GM23248 (cell line): ENCODE results near the gene DHX38. TPM values are rescaled to one million over a fixed set of nuclear protein-coding genes. Genes with fewer than 3 reads are reported as not detected.

Experiments
- DNase-seq: peaks from one replicate; pipeline ENCODE4 v3.0.0-alpha.2; 2015
- H2AFZ ChIP-seq: fragments of 200-600 bp; sonication (generic); 2 replicates; pipeline ENCODE4 v1.6.1; 2016; ENCODE audit warnings: antibody characterized with exemption
- H3F3A ChIP-seq: fragments of 200-600 bp; sonication (generic); 2 replicates; pipeline ENCODE4 v1.6.1; 2016; ENCODE audit warnings: mild to moderate bottlenecking, antibody characterized with exemption, mixed run types; ENCODE audit not compliant: insufficient read depth
- H3K27ac ChIP-seq: fragments of 200-600 bp; sonication (generic); 2 replicates; pipeline ENCODE4 v1.5.1; 2016; ENCODE audit warnings: mild to moderate bottlenecking
- H3K27me3 ChIP-seq: fragments of 200-600 bp; sonication (generic); replicated peaks from 2 replicates; pipeline ENCODE4 v1.6.1; 2016; ENCODE audit warnings: mild to moderate bottlenecking; ENCODE audit not compliant: insufficient read depth
- H3K36me3 ChIP-seq: fragments of 200-600 bp; sonication (generic); 2 replicates; pipeline ENCODE4 v1.6.1; 2016; ENCODE audit warnings: low read depth, mild to moderate bottlenecking
- H3K4me1 ChIP-seq: fragments of 200-600 bp; sonication (generic); 2 replicates; pipeline ENCODE4 v1.6.1; 2016; ENCODE audit warnings: mild to moderate bottlenecking; ENCODE audit not compliant: insufficient read depth
- H3K4me2 ChIP-seq: fragments of 200-600 bp; sonication (generic); one replicate; pipeline ENCODE4 v1.6.1; 2016; ENCODE audit warnings: mild to moderate bottlenecking; ENCODE audit not compliant: unreplicated experiment
- H3K4me3 ChIP-seq: fragments of 200-600 bp; sonication (generic); 2 replicates; pipeline ENCODE4 v1.5.1; 2016; ENCODE audit warnings: mild to moderate bottlenecking
- H3K79me2 ChIP-seq: fragments of 200-600 bp; sonication (generic); 2 replicates; pipeline ENCODE4 v1.6.1; 2016; ENCODE audit warnings: mild to moderate bottlenecking; ENCODE audit not compliant: insufficient read depth
- H3K9ac ChIP-seq: fragments of 200-600 bp; sonication (generic); 2 replicates; pipeline ENCODE4 v1.6.1; 2016; ENCODE audit warnings: mild to moderate bottlenecking
- H3K9me2 ChIP-seq: fragments of 200-600 bp; sonication (generic); 2 replicates; pipeline ENCODE4 v1.6.1; 2016; ENCODE audit warnings: mixed run types, mild to moderate bottlenecking, moderate library complexity; ENCODE audit not compliant: insufficient read depth
- H3K9me3 ChIP-seq: fragments of 200-600 bp; sonication (generic); one replicate; pipeline ENCODE4 v1.6.1; 2017; ENCODE audit warnings: low read depth
- H4K20me1 ChIP-seq: fragments of 200-600 bp; sonication (generic); 2 replicates; pipeline ENCODE4 v1.6.0; 2016; ENCODE audit not compliant: insufficient read depth
- EZH2 ChIP-seq: fragments of 200-600 bp; sonication (generic); IDR thresholded peaks from 2 replicates; pipeline ENCODE4 v1.6.1; 2018; ENCODE audit warnings: antibody characterized with exemption, mild to moderate bottlenecking; ENCODE audit not compliant: insufficient read depth, poor library complexity, severe bottlenecking
- EZH2phosphoT487 ChIP-seq: fragments of 200-600 bp; sonication (generic); IDR thresholded peaks from 2 replicates; pipeline ENCODE4 v1.6.1; 2018; ENCODE audit warnings: antibody characterized with exemption, moderate library complexity, mild to moderate bottlenecking, low read depth; ENCODE audit not compliant: insufficient read depth
- WGBS, 2 experiments: methylation state at CpG; one replicate each; pipeline ENCODE4 v1.1.6; 2015 to 2017; ENCODE audit warnings: low lambda C conversion rate in 2 of 2, low coverage in 1 of 2; ENCODE audit errors: missing lambda C conversion rate in 2 of 2; 5-methylcytosine and 5-hydroxymethylcytosine counted together
- in situ Hi-C: fragments of 300-500 bp; cut with MboI; formaldehyde crosslinking; loops from 2 replicates; pipeline ENCODE4 v1.15.0; 2020
- polyA plus RNA-seq: library from polyadenylated mRNA; unstranded; fragments of >200 nt; fragmentation: Nextera tagmentation; extraction: Ambion mirVana; gene quantifications from 2 replicates; pipeline ENCODE4 v1.2.1, GENCODE V29; 2016
- total RNA-seq: library from RNA; depleted of rRNA; stranded (reverse); fragments of >200 nt; shearing (Covaris generic); gene quantifications from 2 replicates; pipeline ENCODE4 v1.2.3, GENCODE V29; 2014

The DHX38 gene
- total and polyA plus RNA-seq, 2 experiments from 2014 or later, result 23.7 to 31.5 TPM

- no peak overlapping the region for H3K9ac ChIP-seq
- H3K4me2 ChIP-seq, result no peak overlapping the region
- H3K9me2 ChIP-seq, result no peaks in the 10 kb centered on the region
- 67 to 74% methylated on average over 7 of the region's 7 CpGs for WGBS, 2 experiments
- H2AFZ ChIP-seq, result no peak overlapping the region
- H3K79me2 ChIP-seq, result no peaks in the 10 kb centered on the region
- in situ Hi-C loops, result loop anchor here (10.0 kb wide), 1 partner anchor 335 kb away; no protein-coding TSS in a partner anchor
- no peaks in the 10 kb centered on the region for H4K20me1 ChIP-seq
- no peaks in the 10 kb centered on the region for H3K4me1 ChIP-seq
- no peaks in the 10 kb centered on the region for H3K36me3 ChIP-seq
- H3K27me3 ChIP-seq, result no peaks in the 10 kb centered on the region
- no peak for DNase-seq
- no peaks in the 10 kb centered on the region for H3F3A ChIP-seq
- no peak overlapping the region for H3K27ac ChIP-seq
- H3K4me3 ChIP-seq, result no peak overlapping the region
- no peaks in the 10 kb centered on the region for H3K9me3 ChIP-seq
- TF ChIP-seq EZH2 (no peak), EZH2phosphoT487 (no peak)
Measured at GRCh38 chr16:72129976-72130656, 36.5 kb downstream of the DHX38 start.

DNA sequence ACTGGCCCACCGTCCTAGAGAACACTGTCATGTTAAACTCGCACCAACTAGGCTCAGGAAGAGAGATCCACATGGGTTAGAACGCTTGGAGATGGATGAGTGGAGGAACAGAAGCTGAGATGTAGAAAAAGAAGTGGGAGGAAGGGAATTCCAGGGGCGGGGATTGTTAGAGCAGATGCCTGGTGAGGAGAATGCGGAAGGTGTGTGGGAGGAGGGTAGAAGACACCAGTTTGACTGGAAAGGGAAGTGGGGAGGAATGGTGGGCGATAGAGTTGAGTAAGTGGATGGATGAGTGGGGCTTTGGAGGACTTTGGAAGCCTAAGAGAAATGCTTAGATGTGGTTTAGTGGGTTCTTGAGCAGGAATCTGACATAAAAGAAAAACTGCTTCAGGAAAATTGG is 37.4 kb downstream of the DHX38 start:
- 76 to 77% methylated on average over 6 of the region's 6 CpGs for WGBS, 2 experiments
- DNase-seq, result no peak
- H3K27me3 ChIP-seq, result no peaks in the 10 kb centered on the region
- H3K9me2 ChIP-seq, result no peaks in the 10 kb centered on the region
- no peaks in the 10 kb centered on the region for H3K79me2 ChIP-seq
- H3F3A ChIP-seq, result no peaks in the 10 kb centered on the region
- H3K9me3 ChIP-seq, result no peaks in the 10 kb centered on the region
- H3K4me3 ChIP-seq, result no peak overlapping the region
- H2AFZ ChIP-seq, result no peak overlapping the region
- H3K4me2 ChIP-seq, result no peak overlapping the region
- no peak overlapping the region for H3K9ac ChIP-seq
- no peaks in the 10 kb centered on the region for H3K36me3 ChIP-seq
- no peak overlapping the region for H3K27ac ChIP-seq
- H4K20me1 ChIP-seq, result no peaks in the 10 kb centered on the region
- in situ Hi-C loops, result no loop called here
- no peaks in the 10 kb centered on the region for H3K4me1 ChIP-seq
- TF ChIP-seq EZH2 (no peak), EZH2phosphoT487 (no peak)

DNA sequence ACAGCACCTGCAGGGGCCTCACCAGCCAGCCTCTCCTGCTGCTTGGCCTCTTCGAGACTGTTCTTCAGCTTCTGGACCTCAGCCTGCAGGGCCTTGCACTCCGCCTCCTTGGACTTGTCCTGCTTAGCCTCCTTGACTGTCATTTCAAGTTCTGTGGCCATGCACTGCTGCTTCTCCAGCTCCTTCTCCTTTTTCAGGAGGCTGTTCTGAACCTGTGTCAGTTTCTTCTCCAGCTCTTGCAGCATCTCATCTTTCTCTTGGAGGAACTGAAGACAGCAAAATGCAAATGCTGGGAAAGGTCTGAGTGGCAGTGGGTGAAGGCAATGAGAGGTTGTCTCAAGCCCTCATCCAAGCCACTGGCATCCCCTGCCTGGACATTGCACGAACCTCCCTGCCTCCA is 39.1 kb downstream of the DHX38 start:
- Histone ChIP-seq H3K79me2 (no peaks in the 10 kb centered on the region), H3K27ac (no peak overlapping the region), H3K9me2 (no peaks in the 10 kb centered on the region), H3K36me3 (no peaks in the 10 kb centered on the region), H3K9ac (no peak overlapping the region), H2AFZ (no peak overlapping the region), H4K20me1 (no peaks in the 10 kb centered on the region), H3K4me1 (no peaks in the 10 kb centered on the region), H3K4me3 (no peak overlapping the region), H3K9me3 (no peaks in the 10 kb centered on the region), H3K4me2 (no peak overlapping the region), H3K27me3 (no peaks in the 10 kb centered on the region), H3F3A (no peaks in the 10 kb centered on the region)
- 56 to 65% methylated on average over 3 of the region's 3 CpGs for WGBS, 2 experiments
- TF ChIP-seq EZH2phosphoT487, result no peak
- no peak for TF ChIP-seq EZH2
- in situ Hi-C loops, result no loop called here
- DNase-seq, result no peak

DNA sequence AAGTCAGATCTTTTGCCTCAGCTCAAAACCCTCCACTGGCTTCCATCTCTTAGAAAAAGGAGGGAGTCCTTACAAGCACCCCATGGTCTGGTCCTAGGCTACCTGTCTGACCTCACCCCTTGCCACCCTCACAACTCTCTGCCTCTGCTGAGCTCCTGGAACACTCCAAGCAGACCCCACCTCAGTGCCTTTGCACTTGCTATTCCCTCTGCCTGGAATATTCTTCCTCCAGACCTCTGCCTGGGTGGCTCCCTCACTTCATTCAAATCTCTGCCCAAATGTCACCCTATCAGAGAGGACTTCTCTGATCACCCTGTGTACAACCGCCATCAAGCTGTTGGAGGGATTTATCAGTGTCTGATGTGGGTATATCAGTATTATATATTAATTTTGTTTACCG is 40.9 kb downstream of the DHX38 start:
- Histone ChIP-seq H3K27me3 (no peaks in the 10 kb centered on the region), H4K20me1 (no peaks in the 10 kb centered on the region), H3K36me3 (no peaks in the 10 kb centered on the region), H2AFZ (no peak overlapping the region), H3K9me3 (no peaks in the 10 kb centered on the region), H3K4me2 (no peak overlapping the region), H3K27ac (no peak overlapping the region), H3K9me2 (no peaks in the 10 kb centered on the region), H3K4me3 (no peak overlapping the region), H3K79me2 (no peaks in the 10 kb centered on the region), H3K4me1 (no peaks in the 10 kb centered on the region), H3K9ac (no peak overlapping the region), H3F3A (no peaks in the 10 kb centered on the region)
- DNase-seq, result no peak
- in situ Hi-C loops, result no loop called here
- TF ChIP-seq EZH2, result no peak
- no peak for TF ChIP-seq EZH2phosphoT487
- 88 to 97% methylated on average over 2 of the region's 2 CpGs for WGBS, 2 experiments
